ENCODE data around the gene MNAT1.

The MNAT1 gene

DNA sequence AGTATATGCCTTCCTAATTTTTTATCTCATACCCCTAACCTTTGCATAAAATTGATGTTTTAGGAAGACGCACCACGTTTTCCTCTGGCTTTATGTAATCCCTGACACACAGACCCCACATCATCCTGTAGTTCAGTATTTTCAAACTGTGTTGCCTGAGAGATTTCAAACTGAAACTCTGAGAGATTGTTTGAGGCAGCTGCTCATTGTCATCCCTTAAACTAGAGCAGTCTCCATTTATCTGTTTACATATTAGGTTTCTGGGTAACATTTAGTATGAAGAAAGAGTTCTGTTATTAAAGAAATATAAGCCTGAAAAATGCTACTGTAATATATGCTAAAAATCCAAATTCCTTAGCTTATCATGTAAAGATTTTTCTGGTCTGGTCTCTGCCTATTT, 24.3 kb downstream of the MNAT1 start:
- TF ChIP-seq CEBPB (IDR thresholded peaks at IDR 0.05) (no peak), EGR1 (IDR thresholded peaks at IDR 0.05) (no peak), TAF1 (IDR thresholded peaks at IDR 0.05; ENCODE audit: low read depth) (no peak), FOXM1 (IDR thresholded peaks at IDR 0.05; ENCODE audit: borderline replicate concordance, low read depth) (no peak), YY1 (IDR thresholded peaks at IDR 0.05; ENCODE audit: low read depth) (no peak)
- TF ChIP-seq, protein P1, sequence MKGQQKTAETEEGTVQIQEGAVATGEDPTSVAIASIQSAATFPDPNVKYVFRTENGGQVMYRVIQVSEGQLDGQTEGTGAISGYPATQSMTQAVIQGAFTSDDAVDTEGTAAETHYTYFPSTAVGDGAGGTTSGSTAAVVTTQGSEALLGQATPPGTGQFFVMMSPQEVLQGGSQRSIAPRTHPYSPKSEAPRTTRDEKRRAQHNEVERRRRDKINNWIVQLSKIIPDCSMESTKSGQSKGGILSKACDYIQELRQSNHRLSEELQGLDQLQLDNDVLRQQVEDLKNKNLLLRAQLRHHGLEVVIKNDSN (IDR thresholded peaks at IDR 0.05) = no peak

DNA sequence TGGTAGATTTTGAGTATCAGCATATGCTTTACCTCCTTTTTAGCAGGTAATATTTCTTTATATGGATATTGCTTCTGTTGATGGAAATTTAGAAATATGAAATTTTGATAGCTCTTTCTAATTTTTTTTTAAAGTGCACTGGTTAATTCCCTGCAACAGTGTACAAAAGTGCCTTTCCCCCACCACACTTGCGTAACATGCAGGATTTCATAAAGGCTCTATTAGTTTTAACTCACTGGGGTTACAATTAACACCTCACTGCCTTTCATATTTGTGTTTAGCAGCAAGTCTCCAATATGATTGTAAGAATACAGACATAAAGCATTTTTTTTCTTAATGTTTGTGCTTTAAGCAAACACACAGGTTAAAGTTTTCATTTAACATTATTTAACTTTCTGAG, 25.6 kb downstream of the MNAT1 start:
- TF ChIP-seq FOXM1 (IDR thresholded peaks at IDR 0.05; ENCODE audit: borderline replicate concordance, low read depth) = no peak
- peak; percentile 87 for TF ChIP-seq CEBPB (IDR thresholded peaks at IDR 0.05)

DNA sequence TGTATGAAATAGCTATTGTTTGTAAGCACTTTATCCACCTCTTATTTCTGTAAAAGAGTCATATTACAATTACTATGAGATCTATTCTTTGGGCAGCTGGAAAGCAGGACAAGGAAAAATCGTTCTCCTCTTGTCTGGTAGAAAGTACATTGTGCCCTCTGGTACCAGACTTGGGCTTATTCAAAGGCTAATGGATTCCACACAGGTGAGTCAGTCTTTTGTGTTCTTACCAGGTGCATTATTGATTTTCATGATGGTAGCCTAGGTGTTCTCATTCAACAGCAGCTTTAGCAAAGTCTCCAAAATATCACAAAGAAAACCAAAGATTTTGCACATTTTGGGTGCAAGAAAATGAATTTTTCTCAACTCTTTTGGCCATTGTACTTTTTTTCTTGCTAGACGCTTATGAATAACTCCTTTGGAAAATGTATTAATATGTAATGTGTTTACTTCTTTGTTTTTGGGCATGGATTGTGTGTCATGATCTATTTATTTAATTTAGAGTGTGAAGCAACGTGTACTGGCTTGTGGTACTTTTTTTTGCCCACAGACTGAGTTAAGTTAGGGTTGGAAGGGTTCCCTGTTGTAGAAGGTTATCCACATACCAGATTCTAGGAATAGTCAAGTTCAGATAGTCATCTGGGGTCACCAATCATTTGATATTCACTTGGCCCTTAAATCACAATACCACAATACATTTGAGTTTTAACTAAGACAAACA, 26.2 kb downstream of the MNAT1 start:
- TF ChIP-seq TEAD4 (IDR thresholded peaks at IDR 0.05) (peak; percentile 41; the same call in 1 of the 2 replicates), YY1 (IDR thresholded peaks at IDR 0.05; ENCODE audit: low read depth) (0 out of 2 replicates have a peak, but pooled peaks have one; percentile 41), EGR1 (IDR thresholded peaks at IDR 0.05) (no peak), TCF12 (IDR thresholded peaks at IDR 0.05; ENCODE audit: low read depth) (0 out of 2 replicates have a peak, but pooled peaks have one; percentile 47), EP300 (IDR thresholded peaks at IDR 0.05; ENCODE audit: borderline replicate concordance) (no peak)

DNA sequence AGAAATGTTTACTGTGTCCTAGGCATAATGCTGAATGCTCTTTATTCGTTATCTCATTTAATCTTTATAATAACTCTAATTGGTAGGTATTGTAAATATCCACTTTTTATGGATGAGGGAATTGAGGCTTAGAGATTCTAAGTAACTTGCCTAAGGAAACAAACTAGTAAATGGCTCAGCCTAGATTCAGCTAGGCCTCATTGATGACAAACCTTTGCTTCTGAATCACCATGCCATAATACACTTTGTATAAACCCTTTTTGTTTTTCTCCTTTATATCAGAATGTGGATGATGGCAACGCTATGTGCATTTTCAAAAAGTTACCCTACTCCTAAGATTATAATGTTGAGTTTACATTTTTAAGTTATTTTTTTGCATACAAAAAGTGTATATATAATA, 34.0 kb downstream of the MNAT1 start:
- TF ChIP-seq EGR1 (IDR thresholded peaks at IDR 0.05) (no peak), FOXM1 (IDR thresholded peaks at IDR 0.05; ENCODE audit: borderline replicate concordance, low read depth) (no peak), YY1 (IDR thresholded peaks at IDR 0.05; ENCODE audit: low read depth) (no peak), CREB1 (IDR thresholded peaks at IDR 0.05; ENCODE audit: low read depth) (no peak), EP300 (IDR thresholded peaks at IDR 0.05; ENCODE audit: borderline replicate concordance) (no peak)

DNA sequence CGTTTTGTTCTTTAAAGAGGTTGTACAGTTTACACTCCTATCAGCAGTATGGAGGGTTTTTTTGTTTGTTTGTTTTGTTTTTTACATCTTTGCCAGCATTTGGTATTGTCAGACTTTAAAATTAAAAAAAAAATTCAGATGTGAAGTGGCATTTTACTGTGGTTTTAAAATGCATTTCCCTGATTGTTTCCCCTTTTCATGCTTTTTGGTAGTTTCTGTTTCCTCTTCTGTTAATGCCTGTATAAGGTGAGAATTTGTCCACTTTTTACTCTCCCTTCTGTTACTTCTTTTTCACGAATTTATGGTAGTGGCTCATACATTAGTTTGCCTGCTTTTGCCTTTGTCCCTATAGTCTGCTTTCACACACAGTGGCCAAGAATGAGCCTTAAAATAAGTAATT, 36.6 kb downstream of the MNAT1 start:
- TF ChIP-seq TEAD4 (IDR thresholded peaks at IDR 0.05) (no peak), CEBPB (IDR thresholded peaks at IDR 0.05) (no peak), YY1 (IDR thresholded peaks at IDR 0.05; ENCODE audit: low read depth) (no peak), RAD21 (IDR thresholded peaks at IDR 0.05; ENCODE audit: low read depth) (no peak)
- TF ChIP-seq, protein P2, sequence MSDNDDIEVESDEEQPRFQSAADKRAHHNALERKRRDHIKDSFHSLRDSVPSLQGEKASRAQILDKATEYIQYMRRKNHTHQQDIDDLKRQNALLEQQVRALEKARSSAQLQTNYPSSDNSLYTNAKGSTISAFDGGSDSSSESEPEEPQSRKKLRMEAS (IDR thresholded peaks at IDR 0.05) = no peak
- TF ChIP-seq, protein P3, sequence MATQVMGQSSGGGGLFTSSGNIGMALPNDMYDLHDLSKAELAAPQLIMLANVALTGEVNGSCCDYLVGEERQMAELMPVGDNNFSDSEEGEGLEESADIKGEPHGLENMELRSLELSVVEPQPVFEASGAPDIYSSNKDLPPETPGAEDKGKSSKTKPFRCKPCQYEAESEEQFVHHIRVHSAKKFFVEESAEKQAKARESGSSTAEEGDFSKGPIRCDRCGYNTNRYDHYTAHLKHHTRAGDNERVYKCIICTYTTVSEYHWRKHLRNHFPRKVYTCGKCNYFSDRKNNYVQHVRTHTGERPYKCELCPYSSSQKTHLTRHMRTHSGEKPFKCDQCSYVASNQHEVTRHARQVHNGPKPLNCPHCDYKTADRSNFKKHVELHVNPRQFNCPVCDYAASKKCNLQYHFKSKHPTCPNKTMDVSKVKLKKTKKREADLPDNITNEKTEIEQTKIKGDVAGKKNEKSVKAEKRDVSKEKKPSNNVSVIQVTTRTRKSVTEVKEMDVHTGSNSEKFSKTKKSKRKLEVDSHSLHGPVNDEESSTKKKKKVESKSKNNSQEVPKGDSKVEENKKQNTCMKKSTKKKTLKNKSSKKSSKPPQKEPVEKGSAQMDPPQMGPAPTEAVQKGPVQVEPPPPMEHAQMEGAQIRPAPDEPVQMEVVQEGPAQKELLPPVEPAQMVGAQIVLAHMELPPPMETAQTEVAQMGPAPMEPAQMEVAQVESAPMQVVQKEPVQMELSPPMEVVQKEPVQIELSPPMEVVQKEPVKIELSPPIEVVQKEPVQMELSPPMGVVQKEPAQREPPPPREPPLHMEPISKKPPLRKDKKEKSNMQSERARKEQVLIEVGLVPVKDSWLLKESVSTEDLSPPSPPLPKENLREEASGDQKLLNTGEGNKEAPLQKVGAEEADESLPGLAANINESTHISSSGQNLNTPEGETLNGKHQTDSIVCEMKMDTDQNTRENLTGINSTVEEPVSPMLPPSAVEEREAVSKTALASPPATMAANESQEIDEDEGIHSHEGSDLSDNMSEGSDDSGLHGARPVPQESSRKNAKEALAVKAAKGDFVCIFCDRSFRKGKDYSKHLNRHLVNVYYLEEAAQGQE (IDR thresholded peaks at IDR 0.05; ENCODE audit: low read depth) = no peak

DNA sequence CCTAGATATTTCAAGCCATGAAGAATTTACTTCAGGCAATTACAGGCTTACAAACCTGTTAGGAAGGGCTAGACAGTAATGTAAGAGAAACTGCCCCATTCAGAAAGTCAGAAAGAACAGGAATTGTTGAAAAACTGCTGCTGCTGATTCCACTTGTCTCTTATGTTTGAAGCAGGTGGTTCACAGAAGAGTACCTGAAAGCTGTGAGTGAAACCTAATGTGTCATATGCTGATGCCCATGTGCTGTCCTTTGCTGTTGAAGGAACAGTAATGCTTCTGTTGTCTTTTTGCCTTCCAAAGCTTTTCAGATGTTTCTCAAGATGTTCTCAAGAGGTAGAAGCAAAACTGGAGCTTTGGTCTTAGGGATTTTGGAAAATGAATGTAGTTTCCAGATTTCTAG, 39.0 kb downstream of the MNAT1 start:
- TF ChIP-seq EGR1 (IDR thresholded peaks at IDR 0.05) = no peak
- no peak for TF ChIP-seq CEBPB (IDR thresholded peaks at IDR 0.05)
- TF ChIP-seq, protein P3 (IDR thresholded peaks at IDR 0.05; ENCODE audit: low read depth) = no peak
- no peak for TF ChIP-seq RAD21 (IDR thresholded peaks at IDR 0.05; ENCODE audit: low read depth)
- TF ChIP-seq, protein P2 (IDR thresholded peaks at IDR 0.05) = no peak
- no peak for TF ChIP-seq ZBTB7A (IDR thresholded peaks at IDR 0.05; ENCODE audit: low read depth)
- no peak for TF ChIP-seq TAF1 (IDR thresholded peaks at IDR 0.05; ENCODE audit: low read depth)
- no peak for TF ChIP-seq TEAD4 (IDR thresholded peaks at IDR 0.05)
- no peak for TF ChIP-seq TCF12 (IDR thresholded peaks at IDR 0.05; ENCODE audit: low read depth)
- TF ChIP-seq FOXM1 (IDR thresholded peaks at IDR 0.05; ENCODE audit: borderline replicate concordance, low read depth) = no peak
- TF ChIP-seq NFIC (IDR thresholded peaks at IDR 0.05) = no peak
- no peak for TF ChIP-seq YY1 (IDR thresholded peaks at IDR 0.05; ENCODE audit: low read depth)
- TF ChIP-seq, protein P1 (IDR thresholded peaks at IDR 0.05) = no peak
- TF ChIP-seq CREB1 (IDR thresholded peaks at IDR 0.05; ENCODE audit: low read depth) = no peak
- no peak for TF ChIP-seq EP300 (IDR thresholded peaks at IDR 0.05; ENCODE audit: borderline replicate concordance)
